SW 1271 (cell line): ENCODE data around the gene MCTP2.

ENCODE experiments used
- DNase-seq, 2 experiments: peaks; one replicate each; lab custom pipeline; 2025; lab: John Stamatoyannopoulos, UW

The MCTP2 gene

GRCh38 chr15:94230883-94231722 is at the start of gene MCTP2:
MCTP2 (plus strand) TSS chr15:94231561; CDS start chr15:94298266, 66,705 bp downstream.
- DNase-seq: no peak

- no peak for DNase-seq
Observed at GRCh38 chr15:94182883-94183282, 48.5 kb upstream of the MCTP2 start.

GRCh38 chr15:94185547-94186236 is 45.7 kb upstream of the MCTP2 start:
- DNase-seq: no peak

GRCh38 chr15:94186770-94187331 is 44.5 kb upstream of the MCTP2 start:
- DNase-seq: no peak

- DNase-seq: no peak
Observed at GRCh38 chr15:94193906-94194305, 37.5 kb upstream of the MCTP2 start.

GRCh38 chr15:94196531-94196930 is 34.8 kb upstream of the MCTP2 start:
- no peak for DNase-seq

GRCh38 chr15:94198633-94199032 is 32.7 kb upstream of the MCTP2 start:
- DNase-seq: no peak

- no peak for DNase-seq
Observed at GRCh38 chr15:94199725-94200124, 31.6 kb upstream of the MCTP2 start.

- DNase-seq: no peak
Observed at GRCh38 chr15:94203306-94203705, 28.1 kb upstream of the MCTP2 start.

- no peak for DNase-seq
Observed at GRCh38 chr15:94205366-94205765, 26.0 kb upstream of the MCTP2 start.

GRCh38 chr15:94206463-94207167 is 24.7 kb upstream of the MCTP2 start:
- no peak for DNase-seq

GRCh38 chr15:94212291-94212690 is 19.1 kb upstream of the MCTP2 start:
- DNase-seq: no peak

- DNase-seq: no peak
Observed at GRCh38 chr15:94225616-94226015, 5.7 kb upstream of the MCTP2 start.

GRCh38 chr15:94228611-94229010 is 2.8 kb upstream of the MCTP2 start:
- no peak for DNase-seq

- no peak for DNase-seq
Observed at GRCh38 chr15:94229591-94230369, 1.6 kb upstream of the MCTP2 start.

- no peak for DNase-seq
Observed at GRCh38 chr15:94230431-94230882, 904 bp upstream of the MCTP2 start.

- DNase-seq: no peak
Observed at GRCh38 chr15:94231723-94232468, 535 bp downstream of the MCTP2 start.

- no peak for DNase-seq
Observed at GRCh38 chr15:94233441-94233840, 2.1 kb downstream of the MCTP2 start.

GRCh38 chr15:94234300-94234699 is 2.9 kb downstream of the MCTP2 start:
- no peak for DNase-seq

GRCh38 chr15:94235041-94235440 is 3.7 kb downstream of the MCTP2 start:
- DNase-seq: no peak

GRCh38 chr15:94235646-94236045 is 4.3 kb downstream of the MCTP2 start:
- DNase-seq: no peak
